ENCODE measurements around the gene KRTAP27-1. TPM values are rescaled to one million over a fixed set of nuclear protein-coding genes. Genes with fewer than 3 reads are reported as not detected.

Gene KRTAP27-1
- total RNA-seq, 1 experiment from 2014 or later: not detected

GRCh38 chr21:30326390-30326789, 11.1 kb downstream of the KRTAP27-1 start:
- Histone ChIP-seq H2AFZ (ENCODE audit: low read length) (no peak overlapping the region), H3K4me3 (ENCODE audit: low read length) (no peak overlapping the region), H3K9me2 (replicated peaks; ENCODE audit: insufficient read depth, low read length) (no peaks in the 10 kb centered on the region), H3K4me1 (ENCODE audit: low read length) (no peaks in the 10 kb centered on the region), H3K9ac (ENCODE audit: low read length) (no peak overlapping the region), H3K4me2 (ENCODE audit: low read depth, low read length, poor library complexity, severe bottlenecking) (no peak overlapping the region), H3K27me3 (ENCODE audit: low read length) (no peaks in the 10 kb centered on the region), H3K36me3 (ENCODE audit: insufficient read depth, low read length) (no peaks in the 10 kb centered on the region), H3K9me3 (ENCODE audit: low read length) (no peaks in the 10 kb centered on the region; the same call in 1 of the 2 replicates), H3K27ac (ENCODE audit: low read length) (no peak overlapping the region), H3K79me2 (ENCODE audit: low read length) (no peaks in the 10 kb centered on the region), H4K20me1 (ENCODE audit: insufficient read depth, low read depth, low read length) (no peaks in the 10 kb centered on the region)
- no peak for DNase-seq

GRCh38 chr21:30320215-30320614, 17.3 kb downstream of the KRTAP27-1 start, which contains the start of gene KRTAP26-1:
Gene KRTAP26-1, minus strand, starts transcription at chr21:30320315. Its CDS starts 280 bp downstream, at chr21:30320035.
- H3K27me3 ChIP-seq (ENCODE audit: low read length): no peaks in the 10 kb centered on the region
- H3K4me2 ChIP-seq (ENCODE audit: low read depth, low read length, poor library complexity, severe bottlenecking): no peak within 1 kb of the TSS
- H3K79me2 ChIP-seq (ENCODE audit: low read length): no peaks in the 10 kb centered on the region
- no peaks in the 10 kb centered on the region for H4K20me1 ChIP-seq (ENCODE audit: insufficient read depth, low read depth, low read length)
- no peaks in the 10 kb centered on the region for H3K4me1 ChIP-seq (ENCODE audit: low read length)
- no peaks in the 10 kb centered on the region for H3K36me3 ChIP-seq (ENCODE audit: insufficient read depth, low read length)
- DNase-seq: no peak
- no peak within 1 kb of the TSS for H3K27ac ChIP-seq (ENCODE audit: low read length)
- no peak within 1 kb of the TSS for H3K4me3 ChIP-seq (ENCODE audit: low read length)
- H3K9me2 ChIP-seq (replicated peaks; ENCODE audit: insufficient read depth, low read length): no peaks in the 10 kb centered on the region
- H3K9ac ChIP-seq (ENCODE audit: low read length): no peak within 1 kb of the TSS
- no peak within 1 kb of the TSS for H2AFZ ChIP-seq (ENCODE audit: low read length)
- H3K9me3 ChIP-seq (ENCODE audit: low read length): no peaks in the 10 kb centered on the region

- H3K9me2 ChIP-seq (replicated peaks; ENCODE audit: insufficient read depth, low read length): no peaks in the 10 kb centered on the region
- H3K4me3 ChIP-seq (ENCODE audit: low read length): no peak overlapping the region
- H3K27ac ChIP-seq (ENCODE audit: low read length): no peak overlapping the region
- H3K9me3 ChIP-seq (ENCODE audit: low read length): no peaks in the 10 kb centered on the region
- H3K36me3 ChIP-seq (ENCODE audit: insufficient read depth, low read length): no peaks in the 10 kb centered on the region
- no peaks in the 10 kb centered on the region for H3K27me3 ChIP-seq (ENCODE audit: low read length)
- H3K79me2 ChIP-seq (ENCODE audit: low read length): no peaks in the 10 kb centered on the region
- H3K9ac ChIP-seq (ENCODE audit: low read length): no peak overlapping the region
- DNase-seq: no peak
- H3K4me1 ChIP-seq (ENCODE audit: low read length): no peaks in the 10 kb centered on the region
- no peaks in the 10 kb centered on the region for H4K20me1 ChIP-seq (ENCODE audit: insufficient read depth, low read depth, low read length)
- H2AFZ ChIP-seq (ENCODE audit: low read length): no peak overlapping the region
- H3K4me2 ChIP-seq (ENCODE audit: low read depth, low read length, poor library complexity, severe bottlenecking): no peak overlapping the region
These were observed 21.8 kb downstream of the KRTAP27-1 start for GRCh38 chr21:30315701-30316100.

- no peak for DNase-seq
- Histone ChIP-seq H2AFZ (ENCODE audit: low read length) (no peak overlapping the region), H3K9ac (ENCODE audit: low read length) (no peak overlapping the region), H3K9me3 (ENCODE audit: low read length) (no peaks in the 10 kb centered on the region; the same call in 1 of the 2 replicates), H3K79me2 (ENCODE audit: low read length) (no peaks in the 10 kb centered on the region), H3K4me1 (ENCODE audit: low read length) (no peaks in the 10 kb centered on the region), H3K27me3 (ENCODE audit: low read length) (no peaks in the 10 kb centered on the region), H3K36me3 (ENCODE audit: insufficient read depth, low read length) (no peaks in the 10 kb centered on the region), H4K20me1 (ENCODE audit: insufficient read depth, low read depth, low read length) (no peaks in the 10 kb centered on the region), H3K27ac (ENCODE audit: low read length) (no peak overlapping the region), H3K4me3 (ENCODE audit: low read length) (no peak overlapping the region), H3K4me2 (ENCODE audit: low read depth, low read length, poor library complexity, severe bottlenecking) (no peak overlapping the region), H3K9me2 (replicated peaks; ENCODE audit: insufficient read depth, low read length) (no peaks in the 10 kb centered on the region)
These were observed 30.6 kb downstream of the KRTAP27-1 start for GRCh38 chr21:30306884-30307283.

- no peak overlapping the region for H3K4me2 ChIP-seq (ENCODE audit: low read depth, low read length, poor library complexity, severe bottlenecking)
- DNase-seq: no peak
- H4K20me1 ChIP-seq (ENCODE audit: insufficient read depth, low read depth, low read length): no peaks in the 10 kb centered on the region
- no peaks in the 10 kb centered on the region; the same call in 1 of the 2 replicates for H3K9me3 ChIP-seq (ENCODE audit: low read length)
- no peak overlapping the region for H2AFZ ChIP-seq (ENCODE audit: low read length)
- no peak overlapping the region for H3K27ac ChIP-seq (ENCODE audit: low read length)
- no peak overlapping the region for H3K4me3 ChIP-seq (ENCODE audit: low read length)
- no peaks in the 10 kb centered on the region for H3K9me2 ChIP-seq (replicated peaks; ENCODE audit: insufficient read depth, low read length)
- H3K9ac ChIP-seq (ENCODE audit: low read length): no peak overlapping the region
- no peaks in the 10 kb centered on the region for H3K27me3 ChIP-seq (ENCODE audit: low read length)
- no peaks in the 10 kb centered on the region for H3K79me2 ChIP-seq (ENCODE audit: low read length)
- no peaks in the 10 kb centered on the region for H3K36me3 ChIP-seq (ENCODE audit: insufficient read depth, low read length)
- H3K4me1 ChIP-seq (ENCODE audit: low read length): no peaks in the 10 kb centered on the region
These were observed 32.4 kb downstream of the KRTAP27-1 start for GRCh38 chr21:30305136-30305535.

GRCh38 chr21:30289215-30289614, 48.3 kb downstream of the KRTAP27-1 start, which contains the start of gene KRTAP25-1:
Gene KRTAP25-1, minus strand, starts transcription at chr21:30289514. Its CDS starts 24 bp downstream, at chr21:30289490.
- H3K9ac ChIP-seq (ENCODE audit: low read length): no peak within 1 kb of the TSS
- H3K4me2 ChIP-seq (ENCODE audit: low read depth, low read length, poor library complexity, severe bottlenecking): no peak within 1 kb of the TSS
- H3K36me3 ChIP-seq (ENCODE audit: insufficient read depth, low read length): no peaks in the 10 kb centered on the region
- no peaks in the 10 kb centered on the region for H3K27me3 ChIP-seq (ENCODE audit: low read length)
- H4K20me1 ChIP-seq (ENCODE audit: insufficient read depth, low read depth, low read length): no peaks in the 10 kb centered on the region
- H3K4me3 ChIP-seq (ENCODE audit: low read length): no peak within 1 kb of the TSS
- no peak within 1 kb of the TSS for H3K27ac ChIP-seq (ENCODE audit: low read length)
- H3K79me2 ChIP-seq (ENCODE audit: low read length): no peaks in the 10 kb centered on the region
- H2AFZ ChIP-seq (ENCODE audit: low read length): no peak within 1 kb of the TSS
- no peaks in the 10 kb centered on the region for H3K9me3 ChIP-seq (ENCODE audit: low read length)
- no peaks in the 10 kb centered on the region for H3K4me1 ChIP-seq (ENCODE audit: low read length)
- H3K9me2 ChIP-seq (replicated peaks; ENCODE audit: insufficient read depth, low read length): no peaks in the 10 kb centered on the region
- DNase-seq: no peak

Small RNA genes within 50 kb of the gene (small RNA-seq; reads per million reads assigned to genes)
- not detected for gene KRTAP23-1
- not detected for gene MIR4327

Other genes starting within 250 kb of the KRTAP27-1 start
- gene CLDN17, start 170.9 kb downstream of the KRTAP27-1 start, total RNA-seq (2014; rRNA removed; shearing (Covaris generic); ENCODE audit: low replicate concordance): not detected in 2 replicates
- not detected in 2 replicates for gene CLDN8, start 121.6 kb downstream of the KRTAP27-1 start, total RNA-seq (2014; rRNA removed; shearing (Covaris generic); ENCODE audit: low replicate concordance)
- gene KRTAP24-1, start 54.7 kb downstream of the KRTAP27-1 start, total RNA-seq (2014; rRNA removed; shearing (Covaris generic); ENCODE audit: low replicate concordance): not detected in 2 replicates
- gene KRTAP25-1, start 48.2 kb downstream of the KRTAP27-1 start, total RNA-seq (2014; rRNA removed; shearing (Covaris generic); ENCODE audit: low replicate concordance): not detected in 2 replicates
- not detected in 2 replicates for gene KRTAP26-1, start 17.4 kb downstream of the KRTAP27-1 start, total RNA-seq (2014; rRNA removed; shearing (Covaris generic); ENCODE audit: low replicate concordance)
- not detected in 2 replicates for gene KRTAP23-1, start 10.9 kb upstream of the KRTAP27-1 start, total RNA-seq (2014; rRNA removed; shearing (Covaris generic); ENCODE audit: low replicate concordance)
- gene KRTAP13-2, start 34.6 kb upstream of the KRTAP27-1 start, total RNA-seq (2014; rRNA removed; shearing (Covaris generic); ENCODE audit: low replicate concordance): not detected in 2 replicates
- not detected in 2 replicates for gene KRTAP13-1, start 58.3 kb upstream of the KRTAP27-1 start, total RNA-seq (2014; rRNA removed; shearing (Covaris generic); ENCODE audit: low replicate concordance)
- not detected in 2 replicates for gene KRTAP13-3, start 88.2 kb upstream of the KRTAP27-1 start, total RNA-seq (2014; rRNA removed; shearing (Covaris generic); ENCODE audit: low replicate concordance)
- not detected in 2 replicates for gene KRTAP13-4, start 92.5 kb upstream of the KRTAP27-1 start, total RNA-seq (2014; rRNA removed; shearing (Covaris generic); ENCODE audit: low replicate concordance)
- gene KRTAP15-1, start 102.6 kb upstream of the KRTAP27-1 start, total RNA-seq (2014; rRNA removed; shearing (Covaris generic); ENCODE audit: low replicate concordance): not detected in 2 replicates
- gene KRTAP19-1, start 142.7 kb upstream of the KRTAP27-1 start, total RNA-seq (2014; rRNA removed; shearing (Covaris generic); ENCODE audit: low replicate concordance): not detected in 2 replicates
- gene KRTAP19-2, start 149.7 kb upstream of the KRTAP27-1 start, total RNA-seq (2014; rRNA removed; shearing (Covaris generic); ENCODE audit: low replicate concordance): not detected in 2 replicates
- not detected in 2 replicates for gene KRTAP19-3, start 154.3 kb upstream of the KRTAP27-1 start, total RNA-seq (2014; rRNA removed; shearing (Covaris generic); ENCODE audit: low replicate concordance)
- not detected in 2 replicates for gene KRTAP19-4, start 159.5 kb upstream of the KRTAP27-1 start, total RNA-seq (2014; rRNA removed; shearing (Covaris generic); ENCODE audit: low replicate concordance)
- gene KRTAP19-5, start 164.4 kb upstream of the KRTAP27-1 start, total RNA-seq (2014; rRNA removed; shearing (Covaris generic); ENCODE audit: low replicate concordance): not detected in 2 replicates
- gene KRTAP19-6, start 204.2 kb upstream of the KRTAP27-1 start, total RNA-seq (2014; rRNA removed; shearing (Covaris generic); ENCODE audit: low replicate concordance): not detected in 2 replicates
- not detected in 2 replicates for gene KRTAP19-7, start 223.6 kb upstream of the KRTAP27-1 start, total RNA-seq (2014; rRNA removed; shearing (Covaris generic); ENCODE audit: low replicate concordance)

Data from Karpas-422 (cell line).